Effector memory CD4-positive, alpha-beta T cell (primary cell): ENCODE results near the gene DCDC2.
"Not testable (repeated sequence)": the region's sequence is repeated elsewhere in the genome, so short reads cannot be mapped to it uniquely, and the experiment has no call there.

Experiments used
- DNase-seq, 3 donors: peaks; one replicate each; pipeline ENCODE4 v3.0.0-alpha.2; 2020
- H3K27ac ChIP-seq: 2 replicates; pipeline ENCODE4 v1.7.0; 2013; ENCODE audit warnings: mild to moderate bottlenecking, low read length, moderate library complexity; ENCODE audit not compliant: insufficient read depth, poor library complexity, severe bottlenecking
- H3K27me3 ChIP-seq: replicated peaks from 2 replicates; pipeline ENCODE4 v1.7.0; 2013; ENCODE audit warnings: mild to moderate bottlenecking, low read length; ENCODE audit not compliant: insufficient read depth, control insufficient read depth, poor library complexity, severe bottlenecking
- H3K36me3 ChIP-seq: 2 replicates; pipeline ENCODE4 v1.7.0; 2013; ENCODE audit warnings: mild to moderate bottlenecking, low read length, moderate library complexity; ENCODE audit not compliant: control insufficient read depth, insufficient read depth
- H3K4me1 ChIP-seq: 2 replicates; pipeline ENCODE4 v1.7.0; 2013; ENCODE audit warnings: low read length, mild to moderate bottlenecking; ENCODE audit not compliant: control insufficient read depth, insufficient read depth, poor library complexity, severe bottlenecking
- H3K4me3 ChIP-seq: 2 replicates; pipeline ENCODE4 v1.7.0; 2013; ENCODE audit warnings: low read length, low read depth, mild to moderate bottlenecking; ENCODE audit not compliant: insufficient read depth, poor library complexity, severe bottlenecking
- H3K9me3 ChIP-seq: 2 replicates; pipeline ENCODE4 v1.7.0; 2013; ENCODE audit warnings: mild to moderate bottlenecking, low read length, moderate library complexity; ENCODE audit not compliant: control insufficient read depth

Gene DCDC2

GRCh38 chr6:24378473-24379097 is 20.7 kb upstream of the DCDC2 start:
- Histone ChIP-seq H3K4me1 (no peaks in the 10 kb centered on the region), H3K27ac (no peak overlapping the region), H3K36me3 (no peaks in the 10 kb centered on the region), H3K27me3 (peaks cover 4% of the 10 kb centered on the region), H3K9me3 (no peaks in the 10 kb centered on the region), H3K4me3 (no peak overlapping the region)
- no peak for DNase-seq

DNA sequence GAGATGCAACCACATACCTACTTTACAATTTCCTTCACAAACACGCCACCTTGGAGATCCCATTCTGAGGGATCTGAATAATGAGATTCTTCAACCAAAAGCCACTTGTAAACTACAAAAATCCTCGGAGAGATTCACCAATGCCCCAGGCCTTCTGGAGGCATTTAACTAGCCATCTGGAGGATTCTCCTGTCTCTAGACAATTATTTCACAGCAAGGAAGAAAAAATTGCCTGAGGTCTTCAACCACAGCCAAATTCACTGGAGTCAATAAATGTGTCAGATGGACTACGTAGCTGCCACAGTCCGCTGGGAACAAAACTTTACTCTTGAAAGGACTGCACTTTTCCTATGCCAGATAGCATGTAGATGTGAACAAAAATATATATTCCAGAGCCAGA is 19.0 kb upstream of the DCDC2 start:
- no peak for DNase-seq

GRCh38 chr6:24374612-24375011 is 16.8 kb upstream of the DCDC2 start:
- Histone ChIP-seq H3K27me3 (peaks cover 4% of the 10 kb centered on the region), H3K27ac (no peak overlapping the region), H3K9me3 (no peaks in the 10 kb centered on the region), H3K4me1 (no peaks in the 10 kb centered on the region), H3K4me3 (no peak overlapping the region), H3K36me3 (no peaks in the 10 kb centered on the region)
- DNase-seq = no peak

More for the DNA sequence above, 19.0 kb upstream of the DCDC2 start:
- Histone ChIP-seq H3K9me3 (no peaks in the 10 kb centered on the region), H3K4me1 (no peaks in the 10 kb centered on the region), H3K36me3 (no peaks in the 10 kb centered on the region), H3K27ac (no peak overlapping the region), H3K4me3 (no peak overlapping the region), H3K27me3 (peaks cover 4% of the 10 kb centered on the region)

GRCh38 chr6:24365103-24365633 is 7.3 kb upstream of the DCDC2 start:
- not testable (repeated sequence) for H3K27ac ChIP-seq, H3K4me1 ChIP-seq, H3K27me3 ChIP-seq, DNase-seq, H3K36me3 ChIP-seq, H3K4me3 ChIP-seq, H3K9me3 ChIP-seq

DNA sequence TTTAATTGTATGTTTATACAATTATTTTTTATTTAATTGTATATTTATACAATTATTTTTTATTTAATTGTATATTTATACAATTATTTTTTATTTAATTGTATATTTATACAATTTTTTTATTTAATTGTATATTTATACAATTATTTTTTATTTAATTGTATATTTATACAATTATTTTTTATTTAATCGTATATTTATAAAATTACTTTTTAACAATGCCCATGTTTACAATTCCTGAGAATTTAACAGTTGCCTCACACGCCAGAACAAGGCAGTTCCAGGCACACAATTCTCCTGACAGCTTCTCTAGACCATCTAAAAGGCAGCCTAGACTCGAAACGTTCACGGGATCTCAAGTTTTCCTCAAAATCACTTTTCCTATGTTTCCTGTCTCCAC is 4.5 kb upstream of the DCDC2 start:
- not testable (repeated sequence) for H3K27me3 ChIP-seq, DNase-seq, H3K27ac ChIP-seq, H3K36me3 ChIP-seq, H3K4me3 ChIP-seq, H3K9me3 ChIP-seq
- H3K4me1 ChIP-seq = peaks cover 14% of the 10 kb centered on the region

DNA sequence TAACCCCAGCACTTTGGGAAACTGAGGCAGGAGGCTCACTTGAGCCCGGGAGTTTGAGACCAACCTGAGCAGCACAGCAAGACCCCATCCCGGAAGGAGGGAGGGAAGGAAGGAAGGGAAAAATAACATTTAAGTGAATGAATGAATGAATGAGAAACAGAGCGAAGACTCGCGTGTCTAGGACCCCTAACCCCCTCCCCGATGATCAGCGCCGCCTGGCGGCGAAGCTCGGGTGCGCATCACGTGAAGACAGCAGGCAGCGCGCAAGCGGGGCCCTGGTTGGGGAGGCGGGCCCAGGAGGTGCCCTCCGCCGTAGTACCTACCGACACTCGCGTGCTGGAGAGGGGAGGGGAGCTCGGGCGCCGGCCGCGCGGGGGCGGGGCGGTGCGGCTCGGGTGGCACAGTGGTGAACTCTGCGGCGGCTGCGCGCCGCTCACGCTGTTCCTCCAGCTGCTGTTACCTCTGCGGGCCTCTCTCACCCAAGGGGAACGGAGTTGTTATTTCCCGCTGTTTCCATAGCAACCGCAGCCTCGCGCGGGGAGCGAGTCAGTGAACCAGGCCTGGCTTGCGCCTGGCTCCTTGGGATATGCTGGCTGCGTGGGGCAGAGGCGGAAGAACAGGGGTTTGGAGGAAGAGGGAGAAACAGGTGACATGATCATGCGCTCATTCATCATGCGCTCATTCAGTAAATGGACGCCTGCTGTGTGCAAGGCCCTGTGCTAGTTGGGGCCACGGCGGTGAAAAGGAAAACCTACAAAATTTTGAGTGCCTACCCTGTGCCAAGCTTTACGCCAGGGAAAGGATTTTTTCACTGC is 2.0 kb upstream of the DCDC2 start:
- H3K9me3 ChIP-seq = no peaks in the 10 kb centered on the region
- peak; percentile 45 to 62 (median 56) for DNase-seq
- no peaks in the 10 kb centered on the region for H3K27me3 ChIP-seq
- peak overlapping the region; percentile 40 for H3K4me3 ChIP-seq
- no peaks in the 10 kb centered on the region for H3K36me3 ChIP-seq
- no peak overlapping the region for H3K27ac ChIP-seq
- H3K4me1 ChIP-seq = peaks cover 14% of the 10 kb centered on the region

- Histone ChIP-seq H3K4me3 (peak overlapping the region; percentile 51), H3K36me3 (no peaks in the 10 kb centered on the region), H3K4me1 (peaks cover 14% of the 10 kb centered on the region), H3K9me3 (no peaks in the 10 kb centered on the region), H3K27me3 (no peaks in the 10 kb centered on the region), H3K27ac (no peak overlapping the region)
- no peak for DNase-seq
Observed at GRCh38 chr6:24358219-24358821, 461 bp upstream of the DCDC2 start.

GRCh38 chr6:24356310-24356973 is 1.4 kb downstream of the DCDC2 start:
- Histone ChIP-seq H3K27ac (no peak overlapping the region), H3K9me3 (no peaks in the 10 kb centered on the region), H3K4me3 (no peak overlapping the region), H3K36me3 (no peaks in the 10 kb centered on the region), H3K27me3 (no peaks in the 10 kb centered on the region), H3K4me1 (peaks cover 14% of the 10 kb centered on the region)
- no peak for DNase-seq

DNA sequence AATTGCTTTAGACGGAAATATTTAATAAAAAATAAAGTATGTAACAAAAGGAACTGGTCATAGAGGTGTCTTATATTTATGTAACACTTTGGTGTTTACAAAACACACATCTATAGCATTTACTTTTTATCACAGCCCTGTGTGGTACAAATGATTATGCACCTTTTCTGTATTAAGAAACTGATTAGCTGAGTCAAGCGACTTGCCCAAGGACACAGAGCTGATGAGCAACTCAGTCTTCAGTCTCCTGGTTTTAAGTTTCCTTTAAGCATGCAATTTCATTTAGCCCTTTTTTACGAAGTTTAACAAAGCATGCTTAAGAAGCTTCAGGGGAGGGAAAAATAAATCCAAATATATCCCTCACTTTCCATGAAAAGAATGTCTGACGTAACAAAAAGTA is 2.5 kb downstream of the DCDC2 start:
- Histone ChIP-seq H3K9me3 (no peaks in the 10 kb centered on the region), H3K4me1 (peaks cover 9% of the 10 kb centered on the region), H3K36me3 (no peaks in the 10 kb centered on the region), H3K4me3 (no peak overlapping the region), H3K27me3 (no peaks in the 10 kb centered on the region), H3K27ac (no peak overlapping the region)
- no peak for DNase-seq
